Stimulated activated CD8-positive, alpha-beta memory T cell treated with anti-CD3 and anti-CD28 coated beads, Interleukin-15, amount 100 ng/mL, for 4 hours (primary cell): ENCODE results near the gene SDCCAG8.

ENCODE experiments used
- DNase-seq, 2 donors: peaks; one replicate each; pipeline ENCODE4 v3.0.0-alpha.2; 2020; ENCODE audit warnings: low read depth in 2 of 2

SDCCAG8 gene

GRCh38 chr1:243455760-243456651 lies 200.2 kb downstream of the SDCCAG8 start:
- no peak for DNase-seq

GRCh38 chr1:243457363-243457982 lies 201.6 kb downstream of the SDCCAG8 start:
- DNase-seq = no peak

- DNase-seq = no peak
Measured at GRCh38 chr1:243459059-243459458, 203.2 kb downstream of the SDCCAG8 start.

DNA sequence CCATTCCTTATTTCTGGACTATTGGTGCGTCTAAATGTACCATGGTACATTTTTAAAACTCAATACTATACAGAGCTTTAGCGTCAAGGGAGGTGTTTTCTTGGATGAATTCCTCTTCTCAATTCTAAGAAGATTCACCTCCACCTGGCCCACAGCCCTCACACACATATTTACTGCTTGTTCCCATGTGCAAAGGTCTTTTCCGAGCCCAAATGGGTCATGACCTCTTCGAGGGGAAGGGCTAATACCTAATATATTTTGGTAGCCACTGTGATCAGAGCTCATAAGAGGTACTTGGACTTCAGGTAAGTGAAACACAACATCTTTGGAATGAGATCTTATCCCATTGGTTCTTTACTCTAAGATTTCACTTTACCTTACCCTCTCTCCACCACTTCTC lies 205.9 kb downstream of the SDCCAG8 start:
- no peak for DNase-seq

DNA sequence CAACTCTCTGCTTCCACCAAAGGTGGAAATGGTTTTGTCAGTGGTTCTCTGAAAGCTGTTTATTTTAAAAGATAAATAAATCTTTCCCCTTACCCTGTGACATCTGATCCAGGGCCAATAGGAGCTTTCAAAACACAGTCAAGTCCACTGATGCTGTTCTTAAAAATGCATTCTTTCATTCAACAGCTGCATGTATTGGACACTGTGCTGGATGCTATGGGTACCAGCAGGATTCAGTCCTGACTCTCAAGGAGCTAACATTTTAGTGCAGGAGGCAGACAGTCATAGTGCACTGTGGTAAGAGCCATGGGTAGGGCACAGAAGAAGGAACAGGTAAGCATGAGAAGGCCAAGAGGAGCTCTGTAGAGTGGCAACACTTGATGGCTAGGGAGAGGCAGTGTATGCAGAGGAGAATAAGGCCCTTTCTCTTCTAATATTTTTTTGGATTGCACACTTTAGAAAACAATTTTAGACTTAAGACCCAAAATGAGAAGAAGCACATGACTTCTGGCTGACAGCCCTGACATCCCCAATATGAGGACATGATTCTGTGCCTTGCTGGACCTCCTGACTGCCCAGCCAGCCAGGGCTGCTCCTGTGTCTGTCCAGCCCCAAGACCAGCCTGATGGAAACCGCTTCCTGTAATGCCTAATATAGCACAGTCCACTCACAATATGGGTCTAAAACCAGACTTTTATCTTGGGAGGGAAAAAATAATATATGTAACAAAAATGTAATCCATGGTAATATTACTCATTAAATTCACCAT lies 207.3 kb downstream of the SDCCAG8 start:
- DNase-seq = no peak

GRCh38 chr1:243465081-243465480 lies 209.2 kb downstream of the SDCCAG8 start:
- DNase-seq = no peak

- DNase-seq = no peak
Measured at GRCh38 chr1:243465738-243466137, 209.9 kb downstream of the SDCCAG8 start.

- DNase-seq = no peak
Measured at GRCh38 chr1:243469497-243469896, 213.7 kb downstream of the SDCCAG8 start.

DNA sequence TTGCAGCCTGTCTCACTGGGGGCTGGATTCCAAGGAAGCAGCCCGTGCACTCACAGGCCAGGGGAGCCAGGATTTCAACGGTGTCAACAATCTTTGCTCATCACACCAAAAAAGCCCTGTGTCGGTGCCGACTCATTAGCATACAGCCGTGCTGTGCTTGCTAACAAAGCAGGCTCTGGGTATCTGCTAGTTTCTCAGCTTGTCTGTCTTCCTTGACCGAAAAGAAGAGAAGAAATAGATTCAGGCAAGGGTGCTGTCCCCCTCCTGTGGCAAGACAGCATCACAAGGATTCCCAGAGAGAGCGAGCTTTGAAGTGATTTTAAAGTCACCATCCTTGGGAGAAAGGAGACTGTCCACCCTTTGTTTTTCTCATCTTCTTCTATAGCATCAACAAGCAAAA lies 214.7 kb downstream of the SDCCAG8 start:
- no peak for DNase-seq

DNA sequence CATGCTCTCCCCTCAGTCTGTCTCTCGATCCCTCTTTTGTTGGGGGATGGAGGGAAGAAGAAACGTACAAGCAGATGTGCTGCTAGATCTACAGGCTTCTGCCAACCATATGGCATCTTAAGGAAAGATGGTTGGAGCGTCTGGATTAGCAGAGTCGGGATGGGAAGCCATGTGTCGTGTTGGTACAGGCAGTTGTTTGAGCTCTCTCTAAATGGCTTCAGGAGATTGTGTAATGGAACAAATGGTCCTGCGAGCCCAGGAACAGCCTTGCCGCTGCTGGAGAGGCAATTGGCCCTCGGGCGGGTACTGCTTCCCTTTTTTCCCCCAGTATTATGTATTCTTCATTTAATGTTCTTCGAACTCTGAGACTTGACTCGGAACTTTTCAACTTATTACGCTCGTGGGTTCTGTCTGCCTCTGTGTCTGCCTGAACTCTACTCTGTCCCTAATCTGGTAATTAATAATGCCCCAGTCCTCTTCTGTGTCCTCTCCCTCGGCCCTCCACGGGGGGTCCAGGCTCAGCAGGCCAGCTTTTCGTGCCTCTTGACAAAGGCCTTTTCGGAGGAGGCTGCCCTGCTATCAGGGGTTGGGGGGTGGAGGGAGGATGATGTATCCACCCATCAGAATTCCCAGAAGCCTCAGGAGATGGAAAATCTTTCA lies 215.3 kb downstream of the SDCCAG8 start:
- no peak for DNase-seq

DNA sequence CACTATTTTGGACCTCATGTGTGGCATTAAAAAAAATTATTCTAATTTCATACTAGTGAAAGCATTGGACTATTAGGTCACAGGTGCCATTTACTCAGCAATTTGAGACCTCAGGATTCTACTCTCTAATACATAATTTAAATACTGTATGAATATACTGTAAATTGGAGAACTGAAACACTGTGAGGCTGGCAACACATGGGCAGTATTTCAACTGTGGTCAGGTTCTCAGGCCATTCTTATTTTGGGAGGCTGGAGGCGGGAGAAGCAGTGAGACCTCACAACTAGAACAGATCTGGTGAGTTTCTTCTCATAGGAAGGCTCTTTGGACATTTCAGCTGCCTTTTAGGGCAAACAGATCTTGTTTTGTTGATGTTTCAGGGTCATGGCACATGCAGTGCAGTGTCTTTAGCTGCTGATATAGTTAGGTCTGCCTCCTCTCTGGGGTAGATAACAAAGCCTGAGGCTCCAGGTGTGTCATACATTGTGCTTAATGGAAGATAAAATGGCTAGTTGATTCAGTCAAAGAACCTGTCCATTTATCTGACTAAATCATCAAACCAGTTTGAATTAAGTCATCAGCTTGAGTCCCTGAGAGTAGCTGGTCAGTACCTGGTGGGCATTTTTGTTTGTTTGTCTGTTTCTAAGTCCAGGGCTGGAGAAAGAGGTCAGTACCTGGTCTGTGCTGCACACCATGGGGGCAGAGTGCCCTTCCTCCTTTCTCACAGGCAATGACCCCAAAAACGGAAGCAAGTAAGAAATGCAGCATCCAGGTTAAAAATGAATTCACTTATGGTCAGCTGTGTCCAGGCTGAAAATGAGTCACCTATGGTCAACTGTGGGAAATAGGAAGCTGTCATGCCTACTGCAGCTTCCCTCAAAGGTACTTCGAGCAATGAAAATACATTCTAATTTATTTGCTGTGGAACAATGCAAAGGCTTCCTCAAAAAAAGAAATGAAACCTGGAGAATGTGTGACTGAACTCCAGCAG lies 216.2 kb downstream of the SDCCAG8 start:
- no peak for DNase-seq

DNA sequence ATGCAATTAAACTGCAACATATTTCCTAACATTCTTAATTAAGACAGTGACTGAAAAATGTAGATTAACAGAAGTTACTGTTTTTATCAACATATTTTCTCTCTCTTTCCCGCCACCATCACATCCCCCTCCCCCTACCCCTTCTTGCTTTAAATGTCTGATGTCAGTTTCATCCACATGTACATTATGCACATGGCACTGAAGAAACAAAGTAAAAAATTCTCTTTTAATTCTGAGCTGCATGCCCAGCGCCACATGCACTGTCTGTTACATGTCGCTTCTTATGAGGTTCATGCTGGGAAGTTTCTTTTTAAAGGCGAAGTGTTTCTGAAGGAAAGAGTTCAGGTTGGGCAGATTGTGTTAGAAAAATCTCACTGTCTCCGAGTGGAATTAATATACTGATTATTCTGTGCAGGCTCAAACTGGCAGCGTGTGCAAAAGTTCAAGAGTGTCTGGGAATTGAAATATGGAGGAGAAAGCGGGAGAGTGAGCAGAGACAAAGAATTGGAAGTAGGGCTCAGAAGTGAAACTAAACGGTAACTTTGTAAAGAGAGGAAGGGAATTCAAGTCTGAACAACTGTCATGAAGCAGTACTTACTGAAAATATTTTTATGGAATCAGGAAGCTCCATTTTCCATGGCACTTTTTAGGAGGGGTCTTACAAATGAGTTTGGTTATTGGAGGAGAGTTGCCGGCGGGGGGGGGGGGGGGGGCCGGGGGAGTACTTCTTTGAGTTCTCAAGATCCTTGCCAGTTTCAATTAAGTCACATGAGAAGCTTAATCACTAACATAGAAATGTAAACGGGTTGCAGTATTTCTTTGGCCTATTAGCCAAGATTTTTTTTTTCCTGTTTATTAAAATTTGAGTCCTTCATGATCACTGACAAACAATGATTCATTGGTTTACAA lies 217.6 kb downstream of the SDCCAG8 start:
- no peak for DNase-seq

- DNase-seq = no peak
Measured at GRCh38 chr1:243474136-243474881, 218.5 kb downstream of the SDCCAG8 start.

DNA sequence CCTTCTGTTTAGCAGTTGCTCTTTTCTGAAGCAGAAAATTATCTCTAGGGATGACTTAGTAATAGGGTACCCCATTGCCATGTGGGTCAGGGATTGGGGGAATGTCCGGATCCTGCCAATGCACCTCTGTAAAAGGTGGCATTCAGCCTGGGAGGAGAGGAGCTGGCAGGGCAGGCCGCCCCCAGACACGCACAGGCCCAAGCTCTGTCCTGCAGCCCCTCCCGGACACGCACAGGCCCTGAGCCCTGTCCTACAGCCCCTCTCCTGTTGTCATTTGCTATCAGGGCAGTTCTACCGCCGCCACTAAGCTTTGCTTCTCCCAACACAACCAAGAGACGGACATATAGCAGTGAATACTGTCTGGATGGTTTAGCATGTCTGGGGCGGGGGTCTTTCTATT lies 219.1 kb downstream of the SDCCAG8 start:
- no peak for DNase-seq

DNA sequence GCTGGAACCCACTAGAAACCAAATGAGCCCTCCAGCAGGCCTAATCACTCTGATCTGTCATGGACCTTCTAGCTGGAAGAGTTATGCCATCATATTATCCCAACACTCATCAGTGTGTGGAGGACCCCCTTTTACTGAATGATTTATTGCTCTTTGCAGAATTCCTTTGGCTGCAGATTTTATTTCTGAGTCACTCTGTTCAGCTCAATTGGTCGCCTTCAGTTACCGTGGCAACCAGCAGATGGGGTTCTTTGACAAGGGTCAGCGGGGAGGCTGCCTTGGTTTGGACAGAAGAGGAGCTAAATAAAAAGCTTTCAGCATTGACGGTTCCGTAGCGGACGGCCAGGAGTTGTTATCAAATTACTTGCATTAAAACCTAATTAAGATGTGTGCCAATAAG lies 220.1 kb downstream of the SDCCAG8 start:
- DNase-seq = no peak

DNA sequence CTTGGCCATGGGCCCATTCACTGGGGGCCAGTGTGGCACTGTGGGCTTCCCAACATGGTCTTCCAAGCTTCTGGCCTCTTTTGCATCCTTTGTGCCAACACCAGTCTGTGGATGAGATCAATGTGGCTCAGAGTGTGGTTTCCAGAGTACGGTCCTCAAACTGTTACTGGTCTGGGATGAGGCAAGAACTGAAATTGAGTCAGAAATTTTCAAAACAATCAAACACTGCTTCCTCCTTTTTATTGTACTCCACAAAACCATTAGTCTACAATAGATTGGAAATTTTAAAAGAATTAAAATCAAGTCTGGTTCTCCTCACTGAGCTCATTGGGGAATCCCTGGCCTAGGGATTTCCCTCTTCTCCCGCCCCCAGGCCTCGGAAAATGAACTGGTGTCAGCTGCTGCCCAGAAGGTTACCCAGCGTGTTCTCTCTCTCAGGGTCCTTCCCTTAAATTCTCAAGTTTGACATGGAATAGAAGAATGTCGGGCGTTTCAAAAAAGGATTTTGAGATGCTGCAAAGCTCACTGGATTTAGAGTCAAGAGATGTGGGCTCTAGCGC lies 222.0 kb downstream of the SDCCAG8 start:
- DNase-seq = no peak

DNA sequence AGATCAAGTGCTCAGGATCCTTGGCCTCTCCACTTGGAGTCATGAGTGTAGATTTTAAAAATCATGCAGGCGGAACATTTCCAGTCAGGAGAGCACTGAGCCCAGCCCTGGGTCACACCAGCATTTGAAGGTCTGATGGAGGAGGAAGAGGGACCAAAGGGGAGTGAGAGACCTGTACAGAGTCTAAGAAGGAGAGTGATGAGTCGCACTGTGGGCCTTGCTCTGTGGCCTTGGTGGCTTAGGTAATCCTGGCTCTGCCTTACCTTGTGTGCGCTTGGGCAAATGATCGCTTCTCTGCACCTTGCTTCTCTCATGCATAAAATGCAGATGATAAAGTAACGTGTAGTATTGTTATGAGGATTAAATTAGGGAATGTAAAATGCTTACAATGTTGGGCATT lies 225.3 kb downstream of the SDCCAG8 start:
- no peak for DNase-seq

GRCh38 chr1:243482141-243483022 lies 226.5 kb downstream of the SDCCAG8 start:
- no peak for DNase-seq
